Measurements from ENCODE around the gene PCSK6.

- TF ChIP-seq CTCF (IDR thresholded peaks at IDR 0.05; ENCODE audit: low read depth, low read length, poor library complexity, severe bottlenecking): no peak
- TF ChIP-seq EZH2phosphoT487 (IDR thresholded peaks at IDR 0.05; ENCODE audit: borderline replicate concordance, low read length): no peak
Measured at GRCh38 chr15:101459579-101460300, 29.8 kb downstream of the PCSK6 start.
